ENCODE results near the gene FBXO3. TPM values are rescaled to one million over a fixed set of nuclear protein-coding genes. Genes with fewer than 3 reads are reported as not detected.

Gene FBXO3
- total RNA-seq, 2 experiments from 2014 or later = 12.1 to 21.3 TPM

DNA sequence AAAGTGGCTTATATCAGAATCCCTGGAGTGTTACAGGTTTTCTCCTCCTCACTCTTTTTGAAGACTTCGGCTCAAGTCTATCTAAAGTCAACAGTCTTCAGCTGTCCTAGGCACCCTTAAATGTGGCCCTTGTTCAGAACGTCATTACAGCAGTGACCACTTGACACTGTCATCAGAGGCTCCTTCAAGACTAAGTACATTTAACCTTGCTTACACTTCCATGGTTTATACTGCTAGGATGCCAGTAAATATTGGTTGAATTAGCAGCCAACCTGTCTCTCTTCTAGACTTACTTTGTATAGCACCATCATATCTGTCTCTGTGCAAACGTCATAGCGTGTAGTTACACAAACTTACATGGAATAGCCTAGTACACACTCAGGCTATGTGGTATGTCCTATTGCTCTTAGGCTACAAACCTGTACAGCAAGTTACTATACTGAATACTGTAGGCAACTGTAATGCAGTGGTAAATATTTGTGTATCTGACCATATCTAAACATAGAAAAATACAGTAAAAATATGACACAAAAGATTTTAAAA lies 60.4 kb downstream of the FBXO3 start:
- Histone ChIP-seq H3K4me2 (ENCODE audit: low read length) (no peak overlapping the region), H2AFZ (ENCODE audit: low read length) (no peak overlapping the region), H3K4me3 (ENCODE audit: low read depth, low read length, poor library complexity, severe bottlenecking) (no peak overlapping the region), H3K27ac (ENCODE audit: low read depth, low read length, poor library complexity, severe bottlenecking) (no peak overlapping the region), H3K9me3 (ENCODE audit: low read length) (no peaks in the 10 kb centered on the region), H3K79me2 (ENCODE audit: insufficient read depth, low read depth, low read length) (no peaks in the 10 kb centered on the region), H3K4me1 (ENCODE audit: insufficient read depth, low read length, poor library complexity, severe bottlenecking) (no peaks in the 10 kb centered on the region), H4K20me1 (ENCODE audit: insufficient read depth, low read length) (no peaks in the 10 kb centered on the region), H3K9me2 (ENCODE audit: insufficient read depth, low read length) (no peaks in the 10 kb centered on the region), H3K36me3 (ENCODE audit: insufficient read depth, low read length) (peaks cover 13% of the 10 kb centered on the region)
- no peak for DNase-seq (ENCODE audit: low spot score)
- BruUV-seq (replicated peaks) = no TSS peak
- TF ChIP-seq, protein P1, sequence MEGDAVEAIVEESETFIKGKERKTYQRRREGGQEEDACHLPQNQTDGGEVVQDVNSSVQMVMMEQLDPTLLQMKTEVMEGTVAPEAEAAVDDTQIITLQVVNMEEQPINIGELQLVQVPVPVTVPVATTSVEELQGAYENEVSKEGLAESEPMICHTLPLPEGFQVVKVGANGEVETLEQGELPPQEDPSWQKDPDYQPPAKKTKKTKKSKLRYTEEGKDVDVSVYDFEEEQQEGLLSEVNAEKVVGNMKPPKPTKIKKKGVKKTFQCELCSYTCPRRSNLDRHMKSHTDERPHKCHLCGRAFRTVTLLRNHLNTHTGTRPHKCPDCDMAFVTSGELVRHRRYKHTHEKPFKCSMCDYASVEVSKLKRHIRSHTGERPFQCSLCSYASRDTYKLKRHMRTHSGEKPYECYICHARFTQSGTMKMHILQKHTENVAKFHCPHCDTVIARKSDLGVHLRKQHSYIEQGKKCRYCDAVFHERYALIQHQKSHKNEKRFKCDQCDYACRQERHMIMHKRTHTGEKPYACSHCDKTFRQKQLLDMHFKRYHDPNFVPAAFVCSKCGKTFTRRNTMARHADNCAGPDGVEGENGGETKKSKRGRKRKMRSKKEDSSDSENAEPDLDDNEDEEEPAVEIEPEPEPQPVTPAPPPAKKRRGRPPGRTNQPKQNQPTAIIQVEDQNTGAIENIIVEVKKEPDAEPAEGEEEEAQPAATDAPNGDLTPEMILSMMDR (conservative IDR thresholded peaks at IDR 0.05; ENCODE audit: low read length) = no peak
- TF ChIP-seq EZH2phosphoT487 (IDR thresholded peaks at IDR 0.05; ENCODE audit: borderline replicate concordance, low read depth, low read length) = no peak
- intact Hi-C loops (cut with micrococcal nuclease; ENCODE audit: unreplicated experiment) = no loop called here
- ChIA-PET POLR2A (interaction anchor here (0.7 to 0.9 kb wide), 3 partner anchors 8 to 13 kb away, joined by 3 read pairs; no protein-coding TSS in a partner anchor), CTCF (ENCODE audit: unreplicated experiment) (no interaction called here)

DNA sequence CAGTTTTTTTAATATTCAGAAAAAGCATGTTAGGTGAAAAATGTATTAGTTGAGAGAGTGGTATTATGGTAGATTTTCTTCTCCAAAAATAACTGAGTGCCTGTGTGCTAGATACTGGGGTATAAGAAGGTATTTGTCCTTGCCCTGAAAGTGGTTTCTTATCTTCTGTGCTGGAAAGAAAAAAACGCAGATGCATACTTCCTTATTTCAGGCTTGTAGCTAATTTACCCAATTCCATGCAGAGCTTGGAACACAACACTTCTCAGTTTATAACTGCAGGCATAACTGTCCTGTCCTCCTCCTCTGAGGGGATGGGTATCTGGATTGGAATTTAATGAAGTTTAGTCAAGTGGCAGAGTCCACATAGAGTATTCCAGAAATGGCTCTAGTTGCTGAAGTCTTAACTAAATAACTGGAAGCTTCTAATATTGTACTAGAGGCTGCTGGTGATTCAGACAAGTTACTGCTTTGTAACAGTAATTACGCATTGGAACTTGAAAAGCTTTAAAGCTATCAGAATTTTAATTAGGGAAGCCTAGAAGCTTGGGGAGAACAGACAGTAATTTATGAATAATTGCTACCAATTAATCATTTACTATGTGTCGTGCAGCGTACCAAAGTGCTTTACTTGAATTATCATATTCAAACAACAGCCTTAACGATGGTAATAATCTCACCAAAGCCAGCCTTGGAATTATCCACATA lies 61.0 kb downstream of the FBXO3 start:
- POLR2A ChIA-PET = interaction anchor here (0.7 kb wide), 1 partner anchor 14 kb away, joined by 3 read pairs; no protein-coding TSS in a partner anchor
- no peak overlapping the region for H2AFZ ChIP-seq (ENCODE audit: low read length)
- no peaks in the 10 kb centered on the region for H3K4me1 ChIP-seq (ENCODE audit: insufficient read depth, low read length, poor library complexity, severe bottlenecking)
- TF ChIP-seq EZH2phosphoT487 (IDR thresholded peaks at IDR 0.05; ENCODE audit: borderline replicate concordance, low read depth, low read length) = no peak
- TF ChIP-seq, protein P1 (conservative IDR thresholded peaks at IDR 0.05; ENCODE audit: low read length) = no peak
- H3K4me2 ChIP-seq (ENCODE audit: low read length) = no peak overlapping the region
- CTCF ChIA-PET (ENCODE audit: unreplicated experiment) = no interaction called here
- no peak overlapping the region for H3K4me3 ChIP-seq (ENCODE audit: low read depth, low read length, poor library complexity, severe bottlenecking)
- no peak for DNase-seq (ENCODE audit: low spot score)
- intact Hi-C loops (cut with micrococcal nuclease; ENCODE audit: unreplicated experiment) = no loop called here
- no peaks in the 10 kb centered on the region for H3K79me2 ChIP-seq (ENCODE audit: insufficient read depth, low read depth, low read length)
- no peaks in the 10 kb centered on the region for H4K20me1 ChIP-seq (ENCODE audit: insufficient read depth, low read length)
- H3K27ac ChIP-seq (ENCODE audit: low read depth, low read length, poor library complexity, severe bottlenecking) = no peak overlapping the region
- no TSS peak for BruUV-seq (replicated peaks)
- H3K9me2 ChIP-seq (ENCODE audit: insufficient read depth, low read length) = no peaks in the 10 kb centered on the region
- H3K9me3 ChIP-seq (ENCODE audit: low read length) = no peaks in the 10 kb centered on the region
- H3K36me3 ChIP-seq (ENCODE audit: insufficient read depth, low read length) = peaks cover 11% of the 10 kb centered on the region

DNA sequence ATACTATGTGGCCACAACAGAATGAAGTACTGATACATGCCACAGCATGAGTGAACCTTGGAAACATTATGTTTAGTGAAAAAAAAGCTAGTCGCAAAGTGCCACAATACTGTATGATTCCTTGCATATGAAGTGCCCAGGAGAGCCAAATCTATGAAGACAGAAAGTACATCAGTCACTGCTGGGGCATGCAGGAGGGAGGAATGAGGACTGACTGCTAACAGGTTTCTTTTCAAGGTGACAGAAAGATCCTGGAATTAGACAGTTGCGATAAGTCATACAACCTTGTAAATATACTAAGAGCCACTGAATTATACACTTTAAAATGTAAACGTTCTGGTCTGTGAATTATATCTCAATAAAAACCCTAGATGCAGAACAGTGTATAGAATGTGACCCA lies 61.9 kb downstream of the FBXO3 start:
- peaks cover 11% of the 10 kb centered on the region for H3K36me3 ChIP-seq (ENCODE audit: insufficient read depth, low read length)
- no peak overlapping the region for H3K27ac ChIP-seq (ENCODE audit: low read depth, low read length, poor library complexity, severe bottlenecking)
- H3K4me1 ChIP-seq (ENCODE audit: insufficient read depth, low read length, poor library complexity, severe bottlenecking) = no peaks in the 10 kb centered on the region
- H3K9me2 ChIP-seq (ENCODE audit: insufficient read depth, low read length) = no peaks in the 10 kb centered on the region
- H3K4me3 ChIP-seq (ENCODE audit: low read depth, low read length, poor library complexity, severe bottlenecking) = no peak overlapping the region
- no peak overlapping the region for H3K4me2 ChIP-seq (ENCODE audit: low read length)
- H4K20me1 ChIP-seq (ENCODE audit: insufficient read depth, low read length) = no peaks in the 10 kb centered on the region
- H3K9me3 ChIP-seq (ENCODE audit: low read length) = no peaks in the 10 kb centered on the region
- no TSS peak for BruUV-seq (replicated peaks)
- no peak for DNase-seq (ENCODE audit: low spot score)
- no peaks in the 10 kb centered on the region for H3K79me2 ChIP-seq (ENCODE audit: insufficient read depth, low read depth, low read length)
- intact Hi-C loops (cut with micrococcal nuclease; ENCODE audit: unreplicated experiment) = no loop called here
- H2AFZ ChIP-seq (ENCODE audit: low read length) = no peak overlapping the region
- CTCF ChIA-PET (ENCODE audit: unreplicated experiment) = no interaction called here
- POLR2A ChIA-PET = no interaction called here
- TF ChIP-seq, protein P1 (conservative IDR thresholded peaks at IDR 0.05; ENCODE audit: low read length) = no peak
- no peak for TF ChIP-seq EZH2phosphoT487 (IDR thresholded peaks at IDR 0.05; ENCODE audit: borderline replicate concordance, low read depth, low read length)

Measured in OCI-LY7 (cell line).